Astrocyte (in vitro differentiated cells and primary cell): ENCODE measurements around the gene HSD17B14.

Experiments used
- CTCF ChIP-seq: IDR thresholded peaks from 2 replicates; pipeline ENCODE4 v1.5.1; 2011; ENCODE audit warnings: low read depth, mild to moderate bottlenecking, inconsistent platforms, low read length, moderate library complexity; ENCODE audit not compliant: insufficient read depth
- EZH2 ChIP-seq: IDR thresholded peaks from 2 replicates; pipeline ENCODE4 v1.6.1; 2012; ENCODE audit warnings: mild to moderate bottlenecking, low read length, inconsistent platforms; ENCODE audit not compliant: insufficient read depth

- no peak for TF ChIP-seq CTCF
- TF ChIP-seq EZH2 = no peak
These were observed 4.8 kb upstream of the HSD17B14 start for GRCh38 chr19:48841047-48841446.
